HepG2 (cell line): ENCODE data around the gene LEFTY2. TPM values are rescaled to one million over a fixed set of nuclear protein-coding genes. Genes with fewer than 3 reads are reported as not detected.
A peak's percentile ranks its signal among the peaks of the same experiment; 100 is the strongest.

Experiments
- ARHGAP35 ChIP-seq: sonication (generic); formaldehyde crosslinking; IDR thresholded peaks from 2 replicates; pipeline ENCODE4 v1.9.0; 2022; ENCODE audit warnings: mild to moderate bottlenecking, inconsistent platforms, moderate library complexity, missing genetic modification reagents, borderline replicate concordance
- FOXC1 ChIP-seq: sonication (generic); formaldehyde crosslinking; IDR thresholded peaks from 2 replicates; pipeline ENCODE4 v1.8.0; 2022; ENCODE audit warnings: mild to moderate bottlenecking, missing genetic modification reagents, borderline replicate concordance
- GABPB1 ChIP-seq: IDR thresholded peaks from 2 replicates; pipeline ENCODE4 v1.6.1; 2016; ENCODE audit warnings: mild to moderate bottlenecking, missing genetic modification reagents, moderate library complexity, missing compliant biosample characterization
- HDAC2 ChIP-seq: sonication (generic); formaldehyde crosslinking; IDR thresholded peaks from 2 replicates; pipeline ENCODE4 v1.4.0; 2020; ENCODE audit warnings: missing genetic modification reagents
- KDM5A ChIP-seq: fragments of 200-600 bp; sonication (generic); IDR thresholded peaks from 2 replicates; pipeline ENCODE4 v1.7.0; 2018; ENCODE audit warnings: antibody characterized with exemption, mild to moderate bottlenecking, low read length, borderline replicate concordance
- MEIS2 ChIP-seq: sonication (generic); formaldehyde crosslinking; IDR thresholded peaks from 2 replicates; pipeline ENCODE4 v1.9.0; 2021; ENCODE audit warnings: mild to moderate bottlenecking, missing genetic modification reagents
- NFE2 ChIP-seq: sonication (generic); formaldehyde crosslinking; IDR thresholded peaks from 2 replicates; pipeline ENCODE4 v1.4.0; 2020; ENCODE audit warnings: missing genetic modification reagents
- NFYC ChIP-seq: IDR thresholded peaks from 2 replicates; pipeline ENCODE4 v1.6.1; 2016; ENCODE audit warnings: missing genetic modification reagents, missing compliant biosample characterization
- PITX1 ChIP-seq: sonication (generic); formaldehyde crosslinking; IDR thresholded peaks from 2 replicates; pipeline ENCODE4 v1.5.1; 2020; ENCODE audit warnings: mild to moderate bottlenecking, missing genetic modification reagents
- PPARG ChIP-seq: conservative IDR thresholded peaks from 2 replicates; pipeline ENCODE4 v1.6.1; 2016; ENCODE audit warnings: missing biosample characterization, missing genetic modification reagents
- SOX6 ChIP-seq, 2 experiments: fragments of 450-650 bp in 1 of 2; sonication (generic) in 1 of 2; formaldehyde crosslinking in 1 of 2; IDR thresholded peaks; 2 replicates each; pipeline versions ENCODE4 v1.4.0 to v1.6.1; 2017 to 2020; ENCODE audit warnings: antibody characterized with exemption in 1 of 2, mild to moderate bottlenecking in 1 of 2, missing genetic modification reagents in 1 of 2
- SRSF9 ChIP-seq: fragments of 200-400 bp; formaldehyde crosslinking; IDR thresholded peaks from 2 replicates; pipeline ENCODE4 v1.6.1; 2018; ENCODE audit warnings: borderline replicate concordance, mild to moderate bottlenecking, low read depth, low read length; ENCODE audit not compliant: insufficient read depth, poor library complexity, severe bottlenecking
- TBP ChIP-seq: sonication (generic); formaldehyde crosslinking; IDR thresholded peaks from 2 replicates; pipeline ENCODE4 v1.5.0; 2020; ENCODE audit warnings: missing genetic modification reagents
- TEAD3 ChIP-seq: optimal IDR thresholded peaks from 2 replicates; pipeline ENCODE3; 2016; ENCODE audit warnings: borderline replicate concordance
- ZFP36L1 ChIP-seq: sonication (generic); formaldehyde crosslinking; IDR thresholded peaks from 2 replicates; pipeline ENCODE4 v1.8.0; 2022; ENCODE audit warnings: mild to moderate bottlenecking, missing genetic modification reagents, moderate library complexity
- ZNF180 ChIP-seq: sonication (generic); formaldehyde crosslinking; IDR thresholded peaks from 2 replicates; pipeline ENCODE4 v1.4.0; 2020; ENCODE audit warnings: low read depth, missing genetic modification reagents, borderline replicate concordance
- ZNF7 ChIP-seq: IDR thresholded peaks from 2 replicates; pipeline ENCODE4 v1.6.1; 2016; ENCODE audit warnings: missing biosample characterization, missing genetic modification reagents
- ZNF879 ChIP-seq: sonication (generic); formaldehyde crosslinking; IDR thresholded peaks from 2 replicates; pipeline ENCODE4 v1.8.1; 2023; ENCODE audit warnings: missing genetic modification reagents
- polyA plus RNA-seq, 8 experiments: library from polyadenylated mRNA; depleted of rRNA in 3 of 8; stranded (reverse) in 7 of 8; unstranded in 1 of 8; fragments of >200 nt; fragmentation: Illumina TruSeq in 4 of 8; extraction: Trizol in 4 of 8; gene quantifications; 2 replicates each; pipeline versions ENCODE4 v1.2.1 to v1.2.3, GENCODE V29; 2011 to 2016; ENCODE audit warnings: low read depth in 4 of 8, missing spikeins in 1 of 8, mixed read lengths in 1 of 8; ENCODE audit not compliant: insufficient read depth in 1 of 8
- total RNA-seq, 5 experiments: library from RNA; depleted of rRNA; stranded (reverse); fragments of >200 nt; fragmentation: Illumina TruSeq; extraction: Trizol; gene quantifications; 2 replicates each; pipeline ENCODE4 v1.2.3, GENCODE V29; 2016; ENCODE audit warnings: low read depth in 1 of 5
- TF ChIP-seq, protein P1 (sequence below): sonication (generic); formaldehyde crosslinking; IDR thresholded peaks from 2 replicates; pipeline ENCODE4 v1.4.0; 2020; ENCODE audit warnings: missing genetic modification reagents
- TF ChIP-seq, protein P2 (sequence below): sonication (generic); formaldehyde crosslinking; IDR thresholded peaks from 2 replicates; pipeline ENCODE4 v1.9.0; 2022; ENCODE audit warnings: missing genetic modification reagents, mild to moderate bottlenecking, borderline replicate concordance
- TF ChIP-seq, protein P3 (sequence below): sonication (generic); formaldehyde crosslinking; IDR thresholded peaks from 2 replicates; pipeline ENCODE4 v1.5.0; 2020; ENCODE audit warnings: mild to moderate bottlenecking, missing genetic modification reagents
- TF ChIP-seq, protein P4 (sequence below): sonication (generic); formaldehyde crosslinking; IDR thresholded peaks from 2 replicates; pipeline ENCODE4 v1.4.0; 2020; ENCODE audit warnings: missing genetic modification reagents

The LEFTY2 gene
- total and polyA plus RNA-seq, 2 of the 13 experiments (the other 11 are each of a cell fraction or from before 2014, with no cell fraction given), result 0.13 to 0.33 TPM

DNA sequence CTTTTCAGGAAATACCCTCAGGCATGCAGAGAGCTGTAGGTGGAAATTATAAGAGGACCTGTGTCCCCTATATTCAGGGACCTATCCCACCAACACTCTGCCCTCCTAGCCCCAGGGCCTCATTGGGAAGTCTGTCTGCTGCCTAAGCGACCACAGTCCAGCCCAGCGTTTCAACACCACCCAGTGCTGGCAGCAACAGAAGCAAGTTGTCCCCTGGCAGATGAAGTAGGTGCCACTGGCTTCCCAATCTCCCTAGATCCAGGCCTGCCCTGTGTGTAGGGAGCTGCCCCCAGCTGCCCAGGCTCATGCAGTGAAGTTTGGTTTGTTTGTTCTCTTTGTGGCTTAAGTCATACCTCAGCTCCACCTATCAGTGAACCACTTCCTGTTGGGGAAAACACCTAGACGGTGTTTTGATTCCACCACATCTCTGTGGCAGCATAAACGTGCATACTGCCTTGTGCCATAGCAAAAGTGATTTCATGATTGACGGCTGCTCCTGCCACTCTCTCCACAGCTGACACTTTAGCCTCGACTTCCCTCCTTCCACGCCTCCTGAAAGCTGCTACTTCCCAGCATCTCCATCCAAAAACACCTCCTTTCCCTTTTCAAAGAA lies 44.0 kb downstream of the LEFTY2 start (continued):
- TF ChIP-seq, protein P1, sequence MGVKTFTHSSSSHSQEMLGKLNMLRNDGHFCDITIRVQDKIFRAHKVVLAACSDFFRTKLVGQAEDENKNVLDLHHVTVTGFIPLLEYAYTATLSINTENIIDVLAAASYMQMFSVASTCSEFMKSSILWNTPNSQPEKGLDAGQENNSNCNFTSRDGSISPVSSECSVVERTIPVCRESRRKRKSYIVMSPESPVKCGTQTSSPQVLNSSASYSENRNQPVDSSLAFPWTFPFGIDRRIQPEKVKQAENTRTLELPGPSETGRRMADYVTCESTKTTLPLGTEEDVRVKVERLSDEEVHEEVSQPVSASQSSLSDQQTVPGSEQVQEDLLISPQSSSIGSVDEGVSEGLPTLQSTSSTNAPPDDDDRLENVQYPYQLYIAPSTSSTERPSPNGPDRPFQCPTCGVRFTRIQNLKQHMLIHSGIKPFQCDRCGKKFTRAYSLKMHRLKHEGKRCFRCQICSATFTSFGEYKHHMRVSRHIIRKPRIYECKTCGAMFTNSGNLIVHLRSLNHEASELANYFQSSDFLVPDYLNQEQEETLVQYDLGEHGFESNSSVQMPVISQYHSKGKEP (CRISPR knock-in tag), result no peak
- TF ChIP-seq ZNF7 (CRISPR knock-in tag) (no peak), ARHGAP35 (CRISPR knock-in tag) (peak; percentile 29; the same call in 1 of the 2 replicates), GABPB1 (CRISPR knock-in tag) (peak; percentile 53), ZNF180 (CRISPR knock-in tag) (no peak), TBP (no peak), ZFP36L1 (CRISPR knock-in tag) (no peak), PITX1 (CRISPR knock-in tag) (no peak), HDAC2 (CRISPR knock-in tag) (peak; percentile 65; the same call in 1 of the 2 replicates), FOXC1 (CRISPR knock-in tag) (no peak), SOX6 (IDR thresholded peaks at IDR 0.05) (no peak), SOX6 (CRISPR knock-in tag; IDR thresholded peaks at IDR 0.05) (no peak), NFYC (CRISPR knock-in tag) (peak; percentile 50), MEIS2 (CRISPR knock-in tag) (0 out of 2 replicates have a peak, but pooled peaks have one; percentile 22), PPARG (CRISPR knock-in tag) (no peak), TEAD3 (CRISPR knock-in tag) (peak; percentile 31), ZNF879 (CRISPR knock-in tag) (no peak), NFE2 (CRISPR knock-in tag) (no peak), KDM5A (no peak), SRSF9 (no peak)
- TF ChIP-seq, protein P2, sequence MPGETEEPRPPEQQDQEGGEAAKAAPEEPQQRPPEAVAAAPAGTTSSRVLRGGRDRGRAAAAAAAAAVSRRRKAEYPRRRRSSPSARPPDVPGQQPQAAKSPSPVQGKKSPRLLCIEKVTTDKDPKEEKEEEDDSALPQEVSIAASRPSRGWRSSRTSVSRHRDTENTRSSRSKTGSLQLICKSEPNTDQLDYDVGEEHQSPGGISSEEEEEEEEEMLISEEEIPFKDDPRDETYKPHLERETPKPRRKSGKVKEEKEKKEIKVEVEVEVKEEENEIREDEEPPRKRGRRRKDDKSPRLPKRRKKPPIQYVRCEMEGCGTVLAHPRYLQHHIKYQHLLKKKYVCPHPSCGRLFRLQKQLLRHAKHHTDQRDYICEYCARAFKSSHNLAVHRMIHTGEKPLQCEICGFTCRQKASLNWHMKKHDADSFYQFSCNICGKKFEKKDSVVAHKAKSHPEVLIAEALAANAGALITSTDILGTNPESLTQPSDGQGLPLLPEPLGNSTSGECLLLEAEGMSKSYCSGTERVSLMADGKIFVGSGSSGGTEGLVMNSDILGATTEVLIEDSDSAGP (CRISPR knock-in tag), result peak; percentile 45; the same call in 1 of the 2 replicates
- TF ChIP-seq, protein P3, sequence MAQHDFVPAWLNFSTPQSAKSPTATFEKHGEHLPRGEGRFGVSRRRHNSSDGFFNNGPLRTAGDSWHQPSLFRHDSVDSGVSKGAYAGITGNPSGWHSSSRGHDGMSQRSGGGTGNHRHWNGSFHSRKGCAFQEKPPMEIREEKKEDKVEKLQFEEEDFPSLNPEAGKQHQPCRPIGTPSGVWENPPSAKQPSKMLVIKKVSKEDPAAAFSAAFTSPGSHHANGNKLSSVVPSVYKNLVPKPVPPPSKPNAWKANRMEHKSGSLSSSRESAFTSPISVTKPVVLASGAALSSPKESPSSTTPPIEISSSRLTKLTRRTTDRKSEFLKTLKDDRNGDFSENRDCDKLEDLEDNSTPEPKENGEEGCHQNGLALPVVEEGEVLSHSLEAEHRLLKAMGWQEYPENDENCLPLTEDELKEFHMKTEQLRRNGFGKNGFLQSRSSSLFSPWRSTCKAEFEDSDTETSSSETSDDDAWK (CRISPR knock-in tag), result no peak
- TF ChIP-seq, protein P4, sequence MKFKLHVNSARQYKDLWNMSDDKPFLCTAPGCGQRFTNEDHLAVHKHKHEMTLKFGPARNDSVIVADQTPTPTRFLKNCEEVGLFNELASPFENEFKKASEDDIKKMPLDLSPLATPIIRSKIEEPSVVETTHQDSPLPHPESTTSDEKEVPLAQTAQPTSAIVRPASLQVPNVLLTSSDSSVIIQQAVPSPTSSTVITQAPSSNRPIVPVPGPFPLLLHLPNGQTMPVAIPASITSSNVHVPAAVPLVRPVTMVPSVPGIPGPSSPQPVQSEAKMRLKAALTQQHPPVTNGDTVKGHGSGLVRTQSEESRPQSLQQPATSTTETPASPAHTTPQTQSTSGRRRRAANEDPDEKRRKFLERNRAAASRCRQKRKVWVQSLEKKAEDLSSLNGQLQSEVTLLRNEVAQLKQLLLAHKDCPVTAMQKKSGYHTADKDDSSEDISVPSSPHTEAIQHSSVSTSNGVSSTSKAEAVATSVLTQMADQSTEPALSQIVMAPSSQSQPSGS (CRISPR knock-in tag), result no peak
